ENCODE measurements around the gene UBE3D.

The UBE3D gene

DNA sequence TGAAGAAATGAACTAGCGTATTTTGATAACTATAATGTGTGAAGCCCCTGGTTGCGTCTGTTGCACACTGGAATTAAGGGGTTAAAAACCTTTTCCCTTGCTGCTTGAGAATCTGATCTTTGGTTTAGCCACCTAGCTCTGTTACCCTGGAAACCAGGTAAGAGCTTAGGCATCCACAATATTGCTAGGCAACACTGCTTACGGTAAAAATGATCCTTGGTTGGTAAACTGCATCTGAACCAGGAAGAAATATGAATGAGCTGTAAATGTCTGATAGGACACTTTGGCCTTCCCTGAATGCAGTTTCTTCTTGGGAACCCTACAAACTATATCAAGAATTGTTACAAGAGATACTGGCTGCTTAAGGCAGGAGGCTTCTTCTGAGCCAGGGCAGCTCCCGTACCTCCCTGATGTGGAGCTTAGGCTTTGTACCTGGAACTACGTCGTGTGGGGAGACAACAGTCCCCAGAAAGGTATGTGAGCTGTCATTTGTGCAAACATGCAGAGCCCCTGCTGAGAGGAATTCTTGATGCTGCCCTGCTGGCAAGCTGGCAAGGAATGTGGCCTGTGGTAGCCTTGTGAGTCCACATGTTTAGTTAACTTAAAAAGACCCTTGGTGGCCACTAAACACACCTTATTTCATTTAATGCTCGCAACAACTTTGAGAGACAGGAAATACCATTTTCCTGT lies 18.4 kb downstream of the UBE3D start:
- H3K9me2 ChIP-seq (ENCODE audit: low read depth, low read length) = no peaks in the 10 kb centered on the region
- no peaks in the 10 kb centered on the region for H3K9me3 ChIP-seq (ENCODE audit: low read length)
- H3K4me2 ChIP-seq (ENCODE audit: low read length) = no peak overlapping the region
- H3K79me2 ChIP-seq (ENCODE audit: insufficient read depth, low read length) = no peaks in the 10 kb centered on the region
- peaks cover 54% of the 10 kb centered on the region for H3K36me3 ChIP-seq (ENCODE audit: insufficient read depth, low read length)
- H4K20me1 ChIP-seq (ENCODE audit: insufficient read depth, low read length) = no peaks in the 10 kb centered on the region
- H3K27ac ChIP-seq (ENCODE audit: low read depth, low read length, poor library complexity, severe bottlenecking) = no peak overlapping the region
- TF ChIP-seq EZH2 (IDR thresholded peaks at IDR 0.05; ENCODE audit: borderline replicate concordance, low read length) = no peak
- TF ChIP-seq, protein P1, sequence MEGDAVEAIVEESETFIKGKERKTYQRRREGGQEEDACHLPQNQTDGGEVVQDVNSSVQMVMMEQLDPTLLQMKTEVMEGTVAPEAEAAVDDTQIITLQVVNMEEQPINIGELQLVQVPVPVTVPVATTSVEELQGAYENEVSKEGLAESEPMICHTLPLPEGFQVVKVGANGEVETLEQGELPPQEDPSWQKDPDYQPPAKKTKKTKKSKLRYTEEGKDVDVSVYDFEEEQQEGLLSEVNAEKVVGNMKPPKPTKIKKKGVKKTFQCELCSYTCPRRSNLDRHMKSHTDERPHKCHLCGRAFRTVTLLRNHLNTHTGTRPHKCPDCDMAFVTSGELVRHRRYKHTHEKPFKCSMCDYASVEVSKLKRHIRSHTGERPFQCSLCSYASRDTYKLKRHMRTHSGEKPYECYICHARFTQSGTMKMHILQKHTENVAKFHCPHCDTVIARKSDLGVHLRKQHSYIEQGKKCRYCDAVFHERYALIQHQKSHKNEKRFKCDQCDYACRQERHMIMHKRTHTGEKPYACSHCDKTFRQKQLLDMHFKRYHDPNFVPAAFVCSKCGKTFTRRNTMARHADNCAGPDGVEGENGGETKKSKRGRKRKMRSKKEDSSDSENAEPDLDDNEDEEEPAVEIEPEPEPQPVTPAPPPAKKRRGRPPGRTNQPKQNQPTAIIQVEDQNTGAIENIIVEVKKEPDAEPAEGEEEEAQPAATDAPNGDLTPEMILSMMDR (IDR thresholded peaks at IDR 0.05; ENCODE audit: low read length) = no peak
- no peak overlapping the region for H2AFZ ChIP-seq (ENCODE audit: low read length)
- H3K9ac ChIP-seq (ENCODE audit: low read length) = no peak overlapping the region
- H3F3A ChIP-seq (ENCODE audit: insufficient read depth, low read length) = no peaks in the 10 kb centered on the region
- H3K27me3 ChIP-seq (ENCODE audit: insufficient read depth, low read length) = no peaks in the 10 kb centered on the region
- no peaks in the 10 kb centered on the region for H3K4me1 ChIP-seq (ENCODE audit: insufficient read depth, low read length, severe bottlenecking)
- no peak overlapping the region for H3K4me3 ChIP-seq (ENCODE audit: low read depth, low read length, poor library complexity, severe bottlenecking)

DNA sequence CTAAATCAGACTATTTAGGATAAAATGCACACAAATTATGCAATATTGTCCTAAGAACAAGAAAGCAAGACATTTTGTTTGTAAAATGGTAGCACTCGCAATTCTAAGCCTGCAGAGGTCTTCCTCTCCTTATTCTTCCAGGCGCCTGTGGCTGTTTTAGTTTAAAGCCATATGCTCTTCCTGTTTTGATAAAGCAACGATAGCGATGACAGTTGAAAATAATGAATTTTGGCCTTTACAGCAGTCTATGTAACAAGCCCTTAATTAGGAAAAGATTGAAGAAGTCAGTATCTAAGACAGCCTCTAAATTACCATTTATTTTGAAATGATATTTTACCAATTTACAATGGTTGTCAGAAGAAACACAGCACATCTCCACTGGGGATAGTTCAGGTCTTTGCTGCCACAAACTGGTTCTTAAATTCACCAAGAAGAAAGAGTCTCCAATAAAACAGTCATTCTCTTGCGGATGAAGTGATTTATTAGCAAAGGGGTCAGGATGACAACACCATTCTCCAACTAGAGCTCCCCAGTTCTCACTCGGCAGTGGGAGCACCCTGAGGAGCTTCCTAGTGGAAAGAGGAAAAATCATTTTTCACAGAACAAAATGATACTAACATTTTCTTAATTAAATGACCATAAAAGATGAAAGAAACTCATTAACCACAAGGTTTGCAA lies 21.4 kb downstream of the UBE3D start:
- Histone ChIP-seq H2AFZ (ENCODE audit: low read length) (no peak overlapping the region), H3K9me3 (ENCODE audit: low read length) (no peaks in the 10 kb centered on the region), H3K4me1 (ENCODE audit: insufficient read depth, low read length, severe bottlenecking) (no peaks in the 10 kb centered on the region), H3K27ac (ENCODE audit: low read depth, low read length, poor library complexity, severe bottlenecking) (no peak overlapping the region), H3K9ac (ENCODE audit: low read length) (no peak overlapping the region), H4K20me1 (ENCODE audit: insufficient read depth, low read length) (no peaks in the 10 kb centered on the region), H3K4me3 (ENCODE audit: low read depth, low read length, poor library complexity, severe bottlenecking) (no peak overlapping the region), H3K79me2 (ENCODE audit: insufficient read depth, low read length) (no peaks in the 10 kb centered on the region), H3K27me3 (ENCODE audit: insufficient read depth, low read length) (no peaks in the 10 kb centered on the region), H3K36me3 (ENCODE audit: insufficient read depth, low read length) (peaks cover 27% of the 10 kb centered on the region), H3K9me2 (ENCODE audit: low read depth, low read length) (no peaks in the 10 kb centered on the region), H3K4me2 (ENCODE audit: low read length) (no peak overlapping the region), H3F3A (ENCODE audit: insufficient read depth, low read length) (no peaks in the 10 kb centered on the region)
- TF ChIP-seq EZH2 (IDR thresholded peaks at IDR 0.05; ENCODE audit: borderline replicate concordance, low read length) = no peak
- TF ChIP-seq, protein P1 (IDR thresholded peaks at IDR 0.05; ENCODE audit: low read length) = no peak

DNA sequence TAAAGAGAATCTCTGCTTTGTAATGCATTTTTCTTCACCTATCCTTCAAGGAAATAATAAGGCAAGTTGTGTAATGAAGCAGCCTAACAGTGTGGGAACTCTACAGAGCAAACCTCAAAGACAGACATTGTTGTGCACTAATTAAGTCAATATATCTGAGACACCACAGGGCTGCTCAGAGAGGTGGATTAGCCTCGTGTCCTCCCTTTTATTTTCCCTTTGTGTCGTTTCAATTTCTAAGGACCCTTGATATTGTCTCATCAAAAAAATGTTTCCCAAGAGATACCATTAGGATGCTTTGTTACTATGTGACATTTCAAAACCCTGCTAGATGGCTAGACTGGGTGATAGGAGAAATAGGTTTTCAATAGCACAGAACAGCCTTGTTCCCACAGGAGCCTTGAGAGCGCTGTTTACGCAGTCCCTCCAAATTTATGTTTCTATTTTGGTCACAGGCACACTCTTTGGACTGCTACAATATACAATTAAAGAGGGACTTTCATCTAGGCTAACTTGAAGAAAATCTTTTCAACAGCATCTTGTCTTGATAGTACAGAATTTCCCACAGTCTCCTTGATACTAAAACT lies 23.1 kb downstream of the UBE3D start:
- Histone ChIP-seq H3K27me3 (ENCODE audit: insufficient read depth, low read length) (no peaks in the 10 kb centered on the region), H2AFZ (ENCODE audit: low read length) (no peak overlapping the region), H3K4me3 (ENCODE audit: low read depth, low read length, poor library complexity, severe bottlenecking) (no peak overlapping the region), H3K36me3 (ENCODE audit: insufficient read depth, low read length) (peaks cover 17% of the 10 kb centered on the region), H3K79me2 (ENCODE audit: insufficient read depth, low read length) (no peaks in the 10 kb centered on the region), H3K27ac (ENCODE audit: low read depth, low read length, poor library complexity, severe bottlenecking) (no peak overlapping the region), H4K20me1 (ENCODE audit: insufficient read depth, low read length) (no peaks in the 10 kb centered on the region), H3K9me2 (ENCODE audit: low read depth, low read length) (no peaks in the 10 kb centered on the region), H3K4me2 (ENCODE audit: low read length) (no peak overlapping the region), H3K4me1 (ENCODE audit: insufficient read depth, low read length, severe bottlenecking) (no peaks in the 10 kb centered on the region), H3F3A (ENCODE audit: insufficient read depth, low read length) (no peaks in the 10 kb centered on the region), H3K9ac (ENCODE audit: low read length) (no peak overlapping the region), H3K9me3 (ENCODE audit: low read length) (no peaks in the 10 kb centered on the region)
- no peak for TF ChIP-seq EZH2 (IDR thresholded peaks at IDR 0.05; ENCODE audit: borderline replicate concordance, low read length)
- TF ChIP-seq, protein P1 (IDR thresholded peaks at IDR 0.05; ENCODE audit: low read length) = no peak
